ENCODE measurements around the gene IL1RAPL1. TPM values are rescaled to one million over a fixed set of nuclear protein-coding genes. Genes with fewer than 3 reads are reported as not detected.

The IL1RAPL1 gene
- total RNA-seq, 1 experiment from 2014 or later = not detected

- DNase-seq (ENCODE audit: unreplicated experiment) = no peak
- no peak overlapping the region for H3K27ac Mint-ChIP-seq (ENCODE audit: low read depth, unreplicated experiment)
- H3K4me3 Mint-ChIP-seq (ENCODE audit: unreplicated experiment) = no peak overlapping the region
- intact Hi-C loops (cut with micrococcal nuclease) = no loop called here
- H3K36me3 Mint-ChIP-seq (ENCODE audit: insufficient read depth, unreplicated experiment) = no peaks in the 10 kb centered on the region
- no TSS peak for BruUV-seq (replicated peaks)
- POLR2A ChIA-PET = no interaction called here
- CTCF ChIA-PET = no interaction called here
- H3K27me3 Mint-ChIP-seq (ENCODE audit: insufficient read depth, unreplicated experiment) = no peaks in the 10 kb centered on the region
- H3K9me3 Mint-ChIP-seq (ENCODE audit: unreplicated experiment) = no peaks in the 10 kb centered on the region
- TF ChIP-seq CTCF (IDR thresholded peaks at IDR 0.05; ENCODE audit: unreplicated experiment) = no peak
- no peaks in the 10 kb centered on the region for H3K4me1 Mint-ChIP-seq (ENCODE audit: insufficient read depth, unreplicated experiment)
Measured at GRCh38 chrX:29382811-29383210, 795.6 kb downstream of the IL1RAPL1 start.

- BruUV-seq (replicated peaks) = no TSS peak
- TF ChIP-seq CTCF (IDR thresholded peaks at IDR 0.05; ENCODE audit: unreplicated experiment) = no peak
- CTCF ChIA-PET = no interaction called here
- no peak for DNase-seq (ENCODE audit: unreplicated experiment)
- Mint-ChIP-seq H3K9me3 (ENCODE audit: unreplicated experiment) (no peaks in the 10 kb centered on the region), H3K4me1 (ENCODE audit: insufficient read depth, unreplicated experiment) (no peaks in the 10 kb centered on the region), H3K27ac (ENCODE audit: low read depth, unreplicated experiment) (no peak overlapping the region), H3K4me3 (ENCODE audit: unreplicated experiment) (no peak overlapping the region), H3K36me3 (ENCODE audit: insufficient read depth, unreplicated experiment) (no peaks in the 10 kb centered on the region), H3K27me3 (ENCODE audit: insufficient read depth, unreplicated experiment) (peaks cover 8% of the 10 kb centered on the region)
- intact Hi-C loops (cut with micrococcal nuclease) = no loop called here
- POLR2A ChIA-PET = no interaction called here
Measured at GRCh38 chrX:29388509-29388908, 801.3 kb downstream of the IL1RAPL1 start.

GRCh38 chrX:29397506-29397905 lies 810.3 kb downstream of the IL1RAPL1 start:
- no peak for TF ChIP-seq CTCF (IDR thresholded peaks at IDR 0.05; ENCODE audit: unreplicated experiment)
- intact Hi-C loops (cut with micrococcal nuclease) = no loop called here
- H3K27me3 Mint-ChIP-seq (ENCODE audit: insufficient read depth, unreplicated experiment) = peaks cover 28% of the 10 kb centered on the region
- POLR2A ChIA-PET = no interaction called here
- BruUV-seq (replicated peaks) = no TSS peak
- H3K9me3 Mint-ChIP-seq (ENCODE audit: unreplicated experiment) = no peaks in the 10 kb centered on the region
- no peak for DNase-seq (ENCODE audit: unreplicated experiment)
- H3K36me3 Mint-ChIP-seq (ENCODE audit: insufficient read depth, unreplicated experiment) = no peaks in the 10 kb centered on the region
- H3K4me1 Mint-ChIP-seq (ENCODE audit: insufficient read depth, unreplicated experiment) = no peaks in the 10 kb centered on the region
- no peak overlapping the region for H3K4me3 Mint-ChIP-seq (ENCODE audit: unreplicated experiment)
- CTCF ChIA-PET = no interaction called here
- no peak overlapping the region for H3K27ac Mint-ChIP-seq (ENCODE audit: low read depth, unreplicated experiment)

GRCh38 chrX:29407357-29407756 lies 820.1 kb downstream of the IL1RAPL1 start:
- DNase-seq (ENCODE audit: unreplicated experiment) = no peak
- Mint-ChIP-seq H3K4me3 (ENCODE audit: unreplicated experiment) (no peak overlapping the region), H3K27me3 (ENCODE audit: insufficient read depth, unreplicated experiment) (peaks cover 18% of the 10 kb centered on the region), H3K4me1 (ENCODE audit: insufficient read depth, unreplicated experiment) (no peaks in the 10 kb centered on the region), H3K36me3 (ENCODE audit: insufficient read depth, unreplicated experiment) (no peaks in the 10 kb centered on the region), H3K27ac (ENCODE audit: low read depth, unreplicated experiment) (no peak overlapping the region), H3K9me3 (ENCODE audit: unreplicated experiment) (peaks cover 6% of the 10 kb centered on the region)
- ChIA-PET POLR2A (no interaction called here), CTCF (no interaction called here)
- TF ChIP-seq CTCF (IDR thresholded peaks at IDR 0.05; ENCODE audit: unreplicated experiment) = no peak
- intact Hi-C loops (cut with micrococcal nuclease) = no loop called here
- BruUV-seq (replicated peaks) = no TSS peak

Measured in MCF 10A (cell line).